ENCODE data around the gene ESPN.

GRCh38 chr1:6445062-6445763, 20.6 kb downstream of the ESPN start:
- TF ChIP-seq POLR2A (IDR thresholded peaks at IDR 0.05; ENCODE audit: low read depth) (no peak), EP300 (IDR thresholded peaks at IDR 0.05) (no peak), CTCF (IDR thresholded peaks at IDR 0.05) (peak in 1 of 3 experiments; percentile 45)
